Hypothalamus (tissue), 51 donors: ENCODE measurements around the gene AKT1.
"Not testable (repeated sequence)": the region's sequence is repeated elsewhere in the genome, so short reads cannot be mapped to it uniquely, and the experiment has no call there.

Experiments
- DNase-seq, 51 donors: peaks; one replicate each; lab custom pipeline; 2025; lab: John Stamatoyannopoulos, UW

Gene AKT1

GRCh38 chr14:104756477-104757237, 38.9 kb downstream of the AKT1 start:
- DNase-seq, result no peak

- DNase-seq, result no peak
Measured at GRCh38 chr14:104755621-104756020, 39.9 kb downstream of the AKT1 start.

GRCh38 chr14:104754213-104754851, 41.2 kb downstream of the AKT1 start:
- DNase-seq, result no peak

- DNase-seq, result peak in 1 of 51 donors; percentile 54
Measured at GRCh38 chr14:104753528-104754212, 41.9 kb downstream of the AKT1 start.

- DNase-seq, result peak; percentile 87 to 100 (median 99)
Measured at GRCh38 chr14:104752735-104753527, 42.6 kb downstream of the AKT1 start, which contains the start of gene SIVA1. SIVA1 (plus strand) TSS chr14:104753147; CDS start chr14:104753202, 55 bp downstream.

- DNase-seq, result no peak
Measured at GRCh38 chr14:104752423-104752734, 43.2 kb downstream of the AKT1 start.

GRCh38 chr14:104751539-104752422, 43.8 kb downstream of the AKT1 start:
- peak in 1 of 51 donors; percentile 46 for DNase-seq

GRCh38 chr14:104750753-104751057, 44.8 kb downstream of the AKT1 start:
- not testable (repeated sequence) for DNase-seq

- no peak for DNase-seq
Measured at GRCh38 chr14:104750056-104750752, 45.3 kb downstream of the AKT1 start.

GRCh38 chr14:104749111-104749649, 46.4 kb downstream of the AKT1 start:
- peak in 28 of 51 donors; percentile 20 to 81 (median 56) for DNase-seq

GRCh38 chr14:104747876-104748275, 47.7 kb downstream of the AKT1 start:
- no peak for DNase-seq

- peak in 3 of 51 donors; percentile 5 to 50 (median 19) for DNase-seq
Measured at GRCh38 chr14:104746934-104747481, 48.5 kb downstream of the AKT1 start.

GRCh38 chr14:104746071-104746545, 49.4 kb downstream of the AKT1 start:
- DNase-seq, result no peak

- DNase-seq, result no peak
Measured at GRCh38 chr14:104745431-104745830, 50.1 kb downstream of the AKT1 start.

GRCh38 chr14:104744484-104744883, 51.1 kb downstream of the AKT1 start:
- no peak for DNase-seq

- peak in 13 of 51 donors; percentile 21 to 59 (median 35) for DNase-seq
Measured at GRCh38 chr14:104743461-104744380, 51.8 kb downstream of the AKT1 start.
